Epithelial cell of prostate (primary cell): ENCODE data around the gene FXR2.

Experiments
- DNase-seq: peaks from one replicate; pipeline ENCODE4 v3.0.0-alpha.2; 2011; ENCODE audit warnings: low read depth, low spot score
- H3K27ac ChIP-seq: fragments of 450-650 bp; 2 replicates; pipeline ENCODE4 v1.5.1; 2017; ENCODE audit warnings: mild to moderate bottlenecking

Gene FXR2

DNA sequence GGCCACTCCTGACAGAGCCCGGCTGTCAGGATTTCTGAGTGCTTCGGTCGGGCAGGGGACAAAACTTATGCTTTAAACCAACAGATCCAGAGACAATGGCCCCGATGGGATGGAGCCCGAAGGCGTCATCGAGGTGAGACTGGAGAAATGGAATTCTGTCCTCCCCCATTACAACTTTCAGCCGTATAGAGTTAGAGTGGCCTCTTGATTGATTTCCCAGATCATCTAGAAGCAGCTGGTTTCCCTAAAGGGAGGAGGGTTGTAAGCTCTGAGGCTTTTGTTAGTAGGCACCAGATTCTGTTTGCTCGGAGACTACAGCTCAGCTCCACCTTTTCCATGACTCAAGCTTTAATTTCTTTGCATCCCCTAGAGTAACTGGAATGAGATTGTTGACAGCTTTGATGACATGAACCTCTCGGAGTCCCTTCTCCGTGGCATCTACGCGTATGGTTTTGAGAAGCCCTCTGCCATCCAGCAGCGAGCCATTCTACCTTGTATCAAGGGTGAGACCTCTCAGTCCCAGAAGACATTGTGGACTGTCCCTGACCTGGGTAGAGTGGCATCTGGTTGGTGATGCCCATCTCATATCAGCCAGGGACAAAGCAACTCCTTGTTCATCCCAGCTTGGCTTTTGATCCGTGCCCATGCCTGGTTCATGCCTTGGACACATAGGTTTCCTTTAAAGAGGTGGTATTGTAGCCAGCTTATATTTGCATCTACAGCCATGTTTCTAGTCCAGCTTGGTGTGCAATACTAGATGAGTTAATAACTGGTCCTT is 40.3 kb downstream of the FXR2 start:
- peak overlapping the region; percentile 99 for H3K27ac ChIP-seq
- no peak for DNase-seq

DNA sequence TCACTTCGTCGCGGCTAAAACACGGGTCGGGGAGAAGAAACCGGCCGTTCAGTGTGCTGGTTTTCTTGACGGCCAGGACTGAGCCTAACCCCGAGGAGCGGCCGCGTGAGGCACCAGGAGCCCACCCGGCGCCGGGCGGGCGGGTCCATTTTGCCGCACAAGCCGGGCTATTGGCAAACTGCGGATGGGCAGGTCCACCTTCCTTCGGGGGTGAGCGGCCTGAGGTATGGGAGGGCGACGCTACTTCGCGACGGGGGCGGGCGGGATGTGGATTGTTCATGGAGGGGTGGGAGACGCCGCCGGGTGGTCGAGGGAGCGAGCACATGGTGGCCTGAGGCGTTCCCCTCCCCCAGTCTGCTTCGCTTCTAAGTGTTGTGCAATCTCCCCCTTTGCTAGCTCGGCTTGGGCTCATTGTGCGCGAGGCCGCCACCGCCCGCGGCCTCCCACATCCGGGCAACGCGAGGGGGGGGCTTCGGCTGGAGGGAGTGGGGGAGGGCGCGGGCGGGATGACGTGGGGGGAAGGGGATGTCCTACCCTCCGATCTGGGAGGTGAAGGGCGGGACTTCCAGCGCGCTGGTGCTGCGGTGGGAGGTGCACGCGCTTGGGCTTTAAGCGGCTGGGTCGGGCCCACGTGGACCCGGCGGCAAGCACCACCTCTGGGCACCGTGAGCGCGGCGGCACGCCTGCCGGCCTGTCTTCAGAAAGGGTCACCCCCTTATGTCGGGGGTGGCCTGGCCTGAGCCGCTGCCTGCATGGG is 41.2 kb downstream of the FXR2 start:
- H3K27ac ChIP-seq, result peak overlapping the region; percentile 99
- DNase-seq, result no peak

DNA sequence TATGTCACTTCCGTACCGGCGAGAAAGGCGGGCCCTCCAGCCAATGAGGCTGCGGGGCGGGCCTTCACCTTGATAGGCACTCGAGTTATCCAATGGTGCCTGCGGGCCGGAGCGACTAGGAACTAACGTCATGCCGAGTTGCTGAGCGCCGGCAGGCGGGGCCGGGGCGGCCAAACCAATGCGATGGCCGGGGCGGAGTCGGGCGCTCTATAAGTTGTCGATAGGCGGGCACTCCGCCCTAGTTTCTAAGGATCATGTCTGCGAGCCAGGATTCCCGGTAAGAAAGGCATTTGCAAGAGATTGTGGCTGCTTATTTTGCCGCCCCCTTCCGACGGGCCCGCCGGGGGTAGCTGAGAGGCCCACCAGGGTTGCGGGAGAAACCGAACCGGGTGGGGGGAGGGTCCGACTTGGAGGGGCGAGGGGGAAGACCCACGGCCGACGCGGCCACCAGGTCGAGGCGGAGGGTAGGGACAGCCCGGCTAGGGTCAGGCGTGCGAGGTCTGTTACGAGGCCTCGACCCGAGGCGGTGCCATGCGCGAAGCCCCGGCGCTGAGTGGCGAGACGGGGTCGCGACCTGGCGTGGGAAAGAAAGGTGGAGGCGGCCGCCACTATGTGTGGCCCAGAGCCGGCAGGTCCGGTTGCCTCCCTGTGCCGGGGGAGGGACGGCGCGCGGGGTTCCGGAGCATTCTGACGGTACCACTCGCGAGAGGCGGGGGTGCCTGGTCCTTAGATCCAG is 41.9 kb downstream of the FXR2 start:
- peak overlapping the region; percentile 99 for H3K27ac ChIP-seq
- peak; percentile 97 for DNase-seq

DNA sequence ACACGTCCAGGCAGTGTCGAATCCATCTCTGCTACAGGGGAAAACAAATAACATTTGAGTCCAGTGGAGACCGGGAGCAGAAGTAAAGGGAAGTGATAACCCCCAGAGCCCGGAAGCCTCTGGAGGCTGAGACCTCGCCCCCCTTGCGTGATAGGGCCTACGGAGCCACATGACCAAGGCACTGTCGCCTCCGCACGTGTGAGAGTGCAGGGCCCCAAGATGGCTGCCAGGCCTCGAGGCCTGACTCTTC is 42.4 kb downstream of the FXR2 start:
- peak overlapping the region; percentile 99 for H3K27ac ChIP-seq
- DNase-seq, result no peak

DNA sequence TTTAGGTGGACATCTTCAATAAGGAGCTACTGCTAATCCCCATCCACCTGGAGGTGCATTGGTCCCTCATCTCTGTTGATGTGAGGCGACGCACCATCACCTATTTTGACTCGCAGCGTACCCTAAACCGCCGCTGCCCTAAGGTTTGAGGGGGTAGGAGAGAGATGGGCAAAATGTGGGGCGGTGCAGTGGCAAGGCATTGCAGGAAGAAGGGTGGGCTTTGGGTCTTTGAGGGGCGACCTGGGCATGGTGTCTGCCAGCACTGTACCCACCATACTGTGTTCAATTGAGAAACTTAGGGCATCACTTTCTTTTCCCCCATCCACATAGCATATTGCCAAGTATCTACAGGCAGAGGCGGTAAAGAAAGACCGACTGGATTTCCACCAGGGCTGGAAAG is 44.3 kb downstream of the FXR2 start:
- no peak overlapping the region for H3K27ac ChIP-seq
- no peak for DNase-seq

DNA sequence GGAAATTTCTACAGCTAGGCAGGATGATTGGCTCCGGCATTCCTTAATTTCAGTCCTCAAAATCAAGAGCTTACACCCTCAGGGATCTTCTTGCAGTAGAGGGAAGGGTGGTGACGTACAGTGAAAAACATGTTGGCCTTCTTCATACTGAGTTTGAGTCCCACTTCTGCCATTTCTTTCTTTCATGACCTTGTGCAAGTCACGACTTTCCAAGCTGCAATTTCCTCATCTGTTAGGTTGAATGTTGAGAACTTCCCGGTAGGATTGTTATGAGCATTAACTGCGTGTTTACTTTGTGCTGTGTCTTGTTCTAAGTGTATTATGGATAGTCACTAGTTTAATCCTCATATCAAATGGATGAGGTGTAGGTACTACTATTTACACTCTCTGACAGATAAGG is 45.1 kb downstream of the FXR2 start:
- H3K27ac ChIP-seq, result no peak overlapping the region
- DNase-seq, result no peak

DNA sequence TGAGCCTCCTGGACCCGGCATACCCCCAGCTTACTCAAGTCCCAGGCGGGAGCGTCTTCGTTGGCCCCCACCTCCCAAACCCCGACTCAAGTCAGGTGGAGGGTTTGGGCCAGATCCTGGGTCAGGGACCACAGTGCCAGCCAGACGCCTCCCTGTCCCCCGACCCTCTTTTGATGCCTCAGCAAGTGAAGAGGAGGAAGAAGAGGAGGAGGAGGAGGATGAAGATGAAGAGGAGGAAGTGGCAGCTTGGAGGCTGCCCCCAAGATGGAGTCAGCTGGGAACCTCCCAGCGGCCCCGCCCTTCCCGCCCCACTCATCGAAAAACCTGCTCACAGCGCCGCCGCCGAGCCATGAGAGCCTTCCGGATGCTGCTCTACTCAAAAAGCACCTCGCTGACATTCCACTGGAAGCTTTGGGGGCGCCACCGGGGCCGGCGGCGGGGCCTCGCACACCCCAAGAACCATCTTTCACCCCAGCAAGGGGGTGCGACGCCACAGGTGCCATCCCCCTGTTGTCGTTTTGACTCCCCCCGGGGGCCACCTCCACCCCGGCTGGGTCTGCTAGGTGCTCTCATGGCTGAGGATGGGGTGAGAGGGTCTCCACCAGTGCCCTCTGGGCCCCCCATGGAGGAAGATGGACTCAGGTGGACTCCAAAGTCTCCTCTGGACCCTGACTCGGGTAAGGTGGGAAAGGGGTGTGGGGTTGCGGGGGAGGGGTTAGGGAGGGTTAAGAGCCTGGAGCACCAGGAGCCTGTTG is 51.4 kb downstream of the FXR2 start:
- no peak for DNase-seq
- no peak overlapping the region for H3K27ac ChIP-seq

DNA sequence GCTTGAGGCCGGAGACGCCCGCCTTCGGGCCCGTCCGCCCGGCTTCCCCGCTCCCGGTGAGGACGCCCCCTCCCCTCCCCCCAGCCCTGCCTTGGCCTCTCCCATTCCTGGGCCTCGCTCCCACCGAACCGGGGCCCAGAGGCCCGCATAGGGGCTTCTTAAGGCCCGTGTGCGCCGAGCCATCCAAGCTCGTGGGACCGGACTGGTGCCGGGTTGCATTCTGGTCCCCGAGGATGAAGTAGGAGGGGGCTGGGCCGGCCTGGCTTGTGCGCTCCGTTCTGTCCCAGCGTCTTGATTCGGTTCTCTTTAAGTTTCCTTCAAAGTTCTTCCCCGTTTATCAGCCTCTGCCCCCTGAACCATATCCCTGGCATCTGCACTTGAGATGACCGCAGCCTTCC is 52.5 kb downstream of the FXR2 start:
- no peak for DNase-seq
- H3K27ac ChIP-seq, result peak overlapping the region; percentile 70

DNA sequence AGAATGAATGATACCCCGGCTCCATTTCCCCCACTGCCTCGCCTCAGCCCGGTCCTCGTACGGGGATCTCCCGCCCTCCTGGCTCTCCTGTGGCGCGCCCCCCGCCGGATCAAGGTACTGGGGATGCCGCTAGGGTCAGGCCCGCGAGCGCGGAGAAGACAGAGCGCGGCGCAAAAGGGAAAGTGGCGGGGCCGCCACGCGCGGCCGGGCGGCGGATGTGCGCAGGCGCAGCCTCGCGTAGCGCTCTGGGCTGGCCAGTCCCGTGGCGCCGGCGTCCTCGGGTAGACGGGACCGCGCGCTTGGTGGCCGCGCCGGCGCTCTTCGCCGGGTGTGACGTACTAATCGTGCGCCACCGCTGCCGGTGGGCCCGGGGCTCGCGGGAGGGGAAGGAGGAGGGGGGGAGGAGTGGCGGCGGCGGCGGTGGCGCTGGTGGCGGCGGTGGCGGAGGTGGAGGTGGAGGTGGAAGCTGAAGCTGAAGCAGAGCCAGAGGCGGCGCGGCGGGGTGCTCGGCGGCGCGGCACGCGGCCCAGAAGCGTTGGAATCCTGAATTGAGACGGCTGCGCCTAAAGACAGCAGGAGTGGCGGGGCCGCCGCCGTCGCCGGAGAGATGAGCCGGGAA is 53.0 kb downstream of the FXR2 start, which contains the start of gene SENP3:
TSS of gene SENP3 (plus strand) at position 331 of the 619 bp plus-strand sequence. CDS start 1,158 bp downstream, outside the sequence.
- DNase-seq, result no peak
- peak within 1 kb of the TSS; percentile 70 for H3K27ac ChIP-seq

DNA sequence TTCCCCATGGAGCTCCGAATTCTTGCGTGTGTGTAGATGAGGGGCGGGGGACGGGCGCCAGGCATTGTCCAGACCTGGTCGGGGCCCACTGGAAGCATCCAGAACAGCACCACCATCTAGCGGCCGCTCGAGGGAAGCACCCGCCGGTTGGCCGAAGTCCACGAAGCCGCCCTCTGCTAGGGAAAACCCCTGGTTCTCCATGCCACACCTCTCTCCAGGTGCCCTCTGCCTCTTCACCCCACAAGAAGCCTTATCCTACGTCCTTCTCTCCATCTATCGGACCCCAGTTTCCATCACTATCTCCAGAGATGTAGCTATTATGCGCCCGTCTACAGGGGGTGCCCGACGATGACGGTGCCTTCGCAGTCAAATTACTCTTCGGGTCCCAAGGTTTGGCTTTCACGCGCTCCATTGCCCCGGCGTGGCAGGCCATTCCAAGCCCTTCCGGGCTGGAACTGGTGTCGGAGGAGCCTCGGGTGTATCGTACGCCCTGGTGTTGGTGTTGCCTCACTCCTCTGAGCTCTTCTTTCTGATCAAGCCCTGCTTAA is 53.6 kb downstream of the FXR2 start:
- no peak for DNase-seq
- H3K27ac ChIP-seq, result peak overlapping the region; percentile 70

DNA sequence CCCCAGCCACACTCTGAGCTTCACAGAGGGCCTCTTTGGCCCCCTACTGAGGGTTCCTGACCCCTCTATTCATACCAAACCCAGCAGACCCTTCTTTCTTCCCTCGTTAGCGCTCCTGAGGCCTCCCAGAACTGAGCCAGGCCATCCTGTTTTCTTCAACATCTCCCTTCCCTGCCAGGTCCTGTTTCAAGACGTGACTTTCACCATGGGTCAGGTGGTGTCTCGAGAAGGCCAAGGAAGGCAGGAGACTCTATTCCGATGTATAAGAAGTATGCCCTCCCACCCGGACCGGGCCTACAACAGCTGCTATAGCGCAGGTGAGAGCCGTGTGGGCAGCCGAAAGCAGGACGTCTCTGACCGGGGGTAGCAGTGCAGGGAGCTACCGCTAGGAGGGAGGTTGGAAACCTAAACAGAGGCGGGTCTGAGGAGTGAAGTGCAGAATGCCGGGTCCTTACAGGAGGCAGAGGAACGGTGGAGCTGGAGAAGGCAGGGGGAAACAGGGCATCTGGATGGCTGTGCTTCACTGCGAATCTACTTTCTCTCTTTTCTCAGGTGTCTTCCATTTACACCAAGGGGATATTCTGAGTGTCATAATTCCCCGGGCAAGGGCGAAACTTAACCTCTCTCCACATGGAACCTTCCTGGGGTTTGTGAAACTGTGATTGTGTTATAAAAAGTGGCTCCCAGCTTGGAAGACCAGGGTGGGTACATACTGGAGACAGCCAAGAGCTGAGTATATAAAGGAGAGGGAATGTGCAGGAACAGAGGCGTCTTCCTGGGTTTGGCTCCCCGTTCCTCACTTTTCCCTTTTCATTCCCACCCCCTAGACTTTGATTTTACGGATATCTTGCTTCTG is 54.3 kb downstream of the FXR2 start:
- peak overlapping the region; percentile 70 for H3K27ac ChIP-seq
- DNase-seq, result no peak

DNA sequence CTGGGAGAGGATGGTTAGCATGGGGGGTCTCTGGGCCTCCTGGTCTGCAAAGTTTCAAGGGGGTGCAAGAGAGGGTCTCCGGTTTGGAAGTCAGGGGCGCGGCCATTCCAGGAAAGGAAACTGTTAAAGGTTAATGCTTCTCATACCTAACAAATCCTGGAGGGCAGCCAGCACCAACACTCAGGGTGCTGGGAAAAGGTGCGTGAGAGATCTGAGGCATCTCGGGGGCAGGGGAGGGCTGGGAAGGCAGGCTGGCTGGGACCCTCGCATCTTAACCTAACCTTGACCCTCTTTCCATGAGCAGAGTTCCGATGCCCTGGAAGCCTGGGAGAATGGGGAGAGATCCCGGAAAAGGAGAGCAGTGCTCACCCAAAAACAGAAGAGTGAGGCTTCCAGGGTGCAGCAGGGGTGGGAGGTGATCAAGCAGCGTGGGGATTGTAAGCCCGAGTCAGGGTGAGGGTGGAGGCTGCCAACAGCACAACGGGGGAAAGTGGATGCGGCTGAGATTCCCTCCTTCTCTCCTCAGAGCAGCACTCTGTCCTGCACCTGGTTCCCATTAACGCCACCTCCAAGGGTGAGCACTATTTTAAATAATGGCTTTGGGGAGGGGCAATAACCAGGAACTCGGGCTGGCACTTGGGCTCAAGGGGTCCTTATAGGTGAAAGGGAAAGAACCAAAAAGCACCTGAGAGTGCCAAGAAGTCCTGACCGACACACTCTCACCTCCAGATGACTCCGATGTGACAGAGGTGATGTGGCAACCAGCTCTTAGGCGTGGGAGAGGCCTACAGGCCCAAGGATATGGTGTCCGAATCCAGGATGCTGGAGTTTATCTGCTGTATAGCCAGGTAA is 55.2 kb downstream of the FXR2 start:
- peak overlapping the region; percentile 70 for H3K27ac ChIP-seq

DNA sequence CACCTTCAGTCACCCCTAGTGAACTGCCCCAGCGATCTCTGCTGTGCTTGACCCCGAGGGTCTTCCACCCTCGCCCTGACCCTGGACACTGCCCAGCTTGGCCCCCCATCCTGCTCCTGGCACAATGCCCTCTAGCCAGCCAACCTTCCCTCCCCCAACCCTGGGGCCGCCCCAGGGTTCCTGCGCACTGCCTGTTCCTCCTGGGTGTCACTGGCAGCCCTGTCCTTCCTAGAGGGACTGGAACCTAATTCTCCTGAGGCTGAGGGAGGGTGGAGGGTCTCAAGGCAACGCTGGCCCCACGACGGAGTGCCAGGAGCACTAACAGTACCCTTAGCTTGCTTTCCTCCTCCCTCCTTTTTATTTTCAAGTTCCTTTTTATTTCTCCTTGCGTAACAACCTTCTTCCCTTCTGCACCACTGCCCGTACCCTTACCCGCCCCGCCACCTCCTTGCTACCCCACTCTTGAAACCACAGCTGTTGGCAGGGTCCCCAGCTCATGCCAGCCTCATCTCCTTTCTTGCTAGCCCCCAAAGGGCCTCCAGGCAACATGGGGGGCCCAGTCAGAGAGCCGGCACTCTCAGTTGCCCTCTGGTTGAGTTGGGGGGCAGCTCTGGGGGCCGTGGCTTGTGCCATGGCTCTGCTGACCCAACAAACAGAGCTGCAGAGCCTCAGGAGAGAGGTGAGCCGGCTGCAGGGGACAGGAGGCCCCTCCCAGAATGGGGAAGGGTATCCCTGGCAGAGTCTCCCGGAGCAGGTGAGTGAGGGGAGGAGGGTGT is 56.0 kb downstream of the FXR2 start, which contains the start of gene TNFSF13:
TSS of gene TNFSF13 (plus strand) at position 207 of the 776 bp plus-strand sequence. CDS start at position 497, 290 bp downstream.
- peak within 1 kb of the TSS; percentile 70 for H3K27ac ChIP-seq
- no peak for DNase-seq

More for the DNA sequence above, 55.2 kb downstream of the FXR2 start:
- DNase-seq, result no peak

DNA sequence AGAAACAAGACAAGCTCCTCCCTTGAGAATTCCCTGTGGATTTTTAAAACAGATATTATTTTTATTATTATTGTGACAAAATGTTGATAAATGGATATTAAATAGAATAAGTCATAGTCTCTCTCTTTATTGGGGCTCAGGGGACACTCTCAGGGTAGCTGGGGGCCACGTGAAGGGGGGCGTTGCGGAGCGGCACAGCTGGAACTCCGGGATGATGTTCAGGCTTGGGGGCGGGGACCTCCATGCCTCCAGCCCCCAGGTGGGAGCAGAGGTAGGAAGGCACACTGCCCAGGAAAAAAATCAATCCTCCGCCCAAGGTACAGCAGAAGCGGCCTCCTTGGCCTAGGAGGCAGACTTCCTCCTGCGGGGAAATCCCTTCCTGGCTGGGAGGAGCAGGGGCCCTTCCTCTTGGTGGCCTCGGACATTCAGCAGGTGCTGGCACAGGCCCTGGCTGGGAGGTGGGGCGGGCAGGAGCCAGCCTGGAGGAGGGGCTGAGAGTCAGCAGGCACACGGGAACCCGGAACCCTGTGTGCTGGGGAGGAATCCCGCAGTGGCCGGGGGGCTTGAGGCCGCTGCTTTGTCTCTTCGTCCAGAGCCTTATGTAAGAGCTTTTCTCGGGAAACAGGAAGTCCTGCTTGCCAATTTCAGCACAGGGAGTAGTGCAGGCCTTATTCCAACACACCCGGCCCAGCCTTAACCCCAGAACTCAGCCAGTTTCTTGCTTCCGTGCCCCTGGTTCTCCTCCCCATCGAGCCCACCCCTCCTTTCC is 56.7 kb downstream of the FXR2 start:
- peak overlapping the region; percentile 70 for H3K27ac ChIP-seq
- DNase-seq, result no peak

DNA sequence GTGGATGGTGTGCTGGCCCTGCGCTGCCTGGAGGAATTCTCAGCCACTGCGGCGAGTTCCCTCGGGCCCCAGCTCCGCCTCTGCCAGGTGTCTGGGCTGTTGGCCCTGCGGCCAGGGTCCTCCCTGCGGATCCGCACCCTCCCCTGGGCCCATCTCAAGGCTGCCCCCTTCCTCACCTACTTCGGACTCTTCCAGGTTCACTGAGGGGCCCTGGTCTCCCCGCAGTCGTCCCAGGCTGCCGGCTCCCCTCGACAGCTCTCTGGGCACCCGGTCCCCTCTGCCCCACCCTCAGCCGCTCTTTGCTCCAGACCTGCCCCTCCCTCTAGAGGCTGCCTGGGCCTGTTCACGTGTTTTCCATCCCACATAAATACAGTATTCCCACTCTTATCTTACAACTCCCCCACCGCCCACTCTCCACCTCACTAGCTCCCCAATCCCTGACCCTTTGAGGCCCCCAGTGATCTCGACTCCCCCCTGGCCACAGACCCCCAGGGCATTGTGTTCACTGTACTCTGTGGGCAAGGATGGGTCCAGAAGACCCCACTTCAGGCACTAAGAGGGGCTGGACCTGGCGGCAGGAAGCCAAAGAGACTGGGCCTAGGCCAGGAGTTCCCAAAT is 57.4 kb downstream of the FXR2 start:
- DNase-seq, result no peak
- H3K27ac ChIP-seq, result peak overlapping the region; percentile 70

DNA sequence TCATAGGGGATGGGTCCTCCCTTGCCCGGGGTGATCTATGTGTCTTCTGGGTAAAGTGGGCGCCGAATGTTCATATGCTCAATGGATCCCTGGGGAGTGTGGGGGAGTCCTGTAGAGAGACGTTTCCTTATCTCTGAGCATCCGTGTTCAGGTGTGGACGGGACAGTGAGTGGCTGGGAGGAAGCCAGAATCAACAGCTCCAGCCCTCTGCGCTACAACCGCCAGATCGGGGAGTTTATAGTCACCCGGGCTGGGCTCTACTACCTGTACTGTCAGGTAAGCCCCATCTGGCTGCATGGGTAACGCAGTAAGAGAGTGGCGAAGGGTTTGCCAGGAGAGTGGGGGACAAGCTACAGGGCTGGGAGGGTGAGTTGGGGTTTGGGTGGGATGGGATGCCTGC is 58.1 kb downstream of the FXR2 start:
- no peak for DNase-seq
- no peak overlapping the region for H3K27ac ChIP-seq
